Measurements from ENCODE around the gene LCT.
"Not testable (repeated sequence)": the region's sequence is repeated elsewhere in the genome, so short reads cannot be mapped to it uniquely, and the experiment has no call there.

Gene LCT

GRCh38 chr2:135836596-135837270, at the start of gene LCT:
Gene LCT, minus strand, starts transcription at chr2:135837184. Its CDS starts 15 bp downstream, at chr2:135837169.
- no peak within 1 kb of the TSS for H3K9ac ChIP-seq (ENCODE audit: insufficient read length, low read depth)
- H3K27me3 ChIP-seq (ENCODE audit: insufficient read depth, insufficient read length), result no peaks in the 10 kb centered on the region
- H3K36me3 ChIP-seq (ENCODE audit: insufficient read depth, insufficient read length, low read length), result peaks cover 19% of the 10 kb centered on the region
- H3K4me3 ChIP-seq (ENCODE audit: insufficient read length, low read depth), result no peak within 1 kb of the TSS
- H3K9me3 ChIP-seq (ENCODE audit: insufficient read depth, low read length), result no peaks in the 10 kb centered on the region
- TF ChIP-seq SUZ12 (IDR thresholded peaks at IDR 0.05; ENCODE audit: extremely low read depth, insufficient read depth, insufficient read length) (no peak), ZNF274 (IDR thresholded peaks at IDR 0.05; ENCODE audit: low read depth, low read length) (no peak), YY1 (IDR thresholded peaks at IDR 0.05; ENCODE audit: insufficient read depth, insufficient read length) (no peak)
- H3K4me1 ChIP-seq (ENCODE audit: insufficient read depth, insufficient read length), result no peaks in the 10 kb centered on the region
- DNase-seq (ENCODE audit: low read depth, low spot score), result no peak

GRCh38 chr2:135885709-135886108, 48.7 kb upstream of the LCT start:
- Histone ChIP-seq H3K9me3 (ENCODE audit: insufficient read depth, low read length) (peaks cover 15% of the 10 kb centered on the region; the same call in 1 of the 2 replicates), H3K4me3 (ENCODE audit: insufficient read length, low read depth) (no peak overlapping the region), H3K36me3 (ENCODE audit: insufficient read depth, insufficient read length, low read length) (no peaks in the 10 kb centered on the region), H3K4me1 (ENCODE audit: insufficient read depth, insufficient read length) (peaks cover 2% of the 10 kb centered on the region), H3K9ac (ENCODE audit: insufficient read length, low read depth) (no peak overlapping the region), H3K27me3 (ENCODE audit: insufficient read depth, insufficient read length) (no peaks in the 10 kb centered on the region)
- no peak for DNase-seq (ENCODE audit: low read depth, low spot score)
- no peak for TF ChIP-seq YY1 (IDR thresholded peaks at IDR 0.05; ENCODE audit: insufficient read depth, insufficient read length)
- TF ChIP-seq SUZ12 (IDR thresholded peaks at IDR 0.05; ENCODE audit: extremely low read depth, insufficient read depth, insufficient read length), result no peak
- no peak for TF ChIP-seq ZNF274 (IDR thresholded peaks at IDR 0.05; ENCODE audit: low read depth, low read length)

- no peak for DNase-seq (ENCODE audit: low read depth, low spot score)
- TF ChIP-seq ZNF274 (IDR thresholded peaks at IDR 0.05; ENCODE audit: low read depth, low read length) (no peak), SUZ12 (IDR thresholded peaks at IDR 0.05; ENCODE audit: extremely low read depth, insufficient read depth, insufficient read length) (no peak), YY1 (IDR thresholded peaks at IDR 0.05; ENCODE audit: insufficient read depth, insufficient read length) (no peak)
- Histone ChIP-seq H3K9me3 (ENCODE audit: insufficient read depth, low read length) (no peaks in the 10 kb centered on the region), H3K4me1 (ENCODE audit: insufficient read depth, insufficient read length) (peaks cover 2% of the 10 kb centered on the region), H3K36me3 (ENCODE audit: insufficient read depth, insufficient read length, low read length) (no peaks in the 10 kb centered on the region), H3K4me3 (ENCODE audit: insufficient read length, low read depth) (no peak overlapping the region), H3K9ac (ENCODE audit: insufficient read length, low read depth) (no peak overlapping the region), H3K27me3 (ENCODE audit: insufficient read depth, insufficient read length) (no peaks in the 10 kb centered on the region)
These were observed 45.4 kb upstream of the LCT start for GRCh38 chr2:135882415-135882814.

GRCh38 chr2:135876770-135877169, 39.8 kb upstream of the LCT start:
- H3K27me3 ChIP-seq (ENCODE audit: insufficient read depth, insufficient read length); H3K9ac ChIP-seq (ENCODE audit: insufficient read length, low read depth); H3K9me3 ChIP-seq (ENCODE audit: insufficient read depth, low read length); DNase-seq (ENCODE audit: low read depth, low spot score); H3K4me1 ChIP-seq (ENCODE audit: insufficient read depth, insufficient read length): not testable (repeated sequence)
- Histone ChIP-seq H3K4me3 (ENCODE audit: insufficient read length, low read depth) (peak overlapping the region; percentile 12), H3K36me3 (ENCODE audit: insufficient read depth, insufficient read length, low read length) (peaks cover 27% of the 10 kb centered on the region)

- H3K9ac ChIP-seq (ENCODE audit: insufficient read length, low read depth), result peak within 1 kb of the TSS; percentile 89
- peak within 1 kb of the TSS; percentile 84 for H3K4me3 ChIP-seq (ENCODE audit: insufficient read length, low read depth)
- peak; percentile 99 for DNase-seq (ENCODE audit: low read depth, low spot score)
- TF ChIP-seq SUZ12 (IDR thresholded peaks at IDR 0.05; ENCODE audit: extremely low read depth, insufficient read depth, insufficient read length) (no peak), YY1 (IDR thresholded peaks at IDR 0.05; ENCODE audit: insufficient read depth, insufficient read length) (no peak), ZNF274 (IDR thresholded peaks at IDR 0.05; ENCODE audit: low read depth, low read length) (no peak)
- no peaks in the 10 kb centered on the region for H3K4me1 ChIP-seq (ENCODE audit: insufficient read depth, insufficient read length)
- peaks cover 33% of the 10 kb centered on the region for H3K36me3 ChIP-seq (ENCODE audit: insufficient read depth, insufficient read length, low read length)
- H3K9me3 ChIP-seq (ENCODE audit: insufficient read depth, low read length), result no peaks in the 10 kb centered on the region
- no peaks in the 10 kb centered on the region for H3K27me3 ChIP-seq (ENCODE audit: insufficient read depth, insufficient read length)
These were observed 39.2 kb upstream of the LCT start, which contains the start of gene MCM6 for GRCh38 chr2:135876066-135876711. Gene MCM6, minus strand, starts transcription at chr2:135876443. Its CDS starts 78 bp downstream, at chr2:135876365.

- H3K9ac ChIP-seq (ENCODE audit: insufficient read length, low read depth), result peak overlapping the region; percentile 89
- H3K4me3 ChIP-seq (ENCODE audit: insufficient read length, low read depth), result peak overlapping the region; percentile 84
- H3K36me3 ChIP-seq (ENCODE audit: insufficient read depth, insufficient read length, low read length), result peaks cover 39% of the 10 kb centered on the region
- DNase-seq (ENCODE audit: low read depth, low spot score), result no peak
- no peaks in the 10 kb centered on the region for H3K27me3 ChIP-seq (ENCODE audit: insufficient read depth, insufficient read length)
- H3K9me3 ChIP-seq (ENCODE audit: insufficient read depth, low read length), result no peaks in the 10 kb centered on the region
- TF ChIP-seq YY1 (IDR thresholded peaks at IDR 0.05; ENCODE audit: insufficient read depth, insufficient read length) (no peak), SUZ12 (IDR thresholded peaks at IDR 0.05; ENCODE audit: extremely low read depth, insufficient read depth, insufficient read length) (no peak), ZNF274 (IDR thresholded peaks at IDR 0.05; ENCODE audit: low read depth, low read length) (no peak)
- no peaks in the 10 kb centered on the region for H3K4me1 ChIP-seq (ENCODE audit: insufficient read depth, insufficient read length)
These were observed 38.6 kb upstream of the LCT start for GRCh38 chr2:135875491-135876065.

- peak overlapping the region; percentile 89 for H3K9ac ChIP-seq (ENCODE audit: insufficient read length, low read depth)
- DNase-seq (ENCODE audit: low read depth, low spot score), result no peak
- no peaks in the 10 kb centered on the region for H3K9me3 ChIP-seq (ENCODE audit: insufficient read depth, low read length)
- H3K4me3 ChIP-seq (ENCODE audit: insufficient read length, low read depth), result peak overlapping the region; percentile 84
- H3K36me3 ChIP-seq (ENCODE audit: insufficient read depth, insufficient read length, low read length), result peaks cover 46% of the 10 kb centered on the region
- no peaks in the 10 kb centered on the region for H3K4me1 ChIP-seq (ENCODE audit: insufficient read depth, insufficient read length)
- TF ChIP-seq ZNF274 (IDR thresholded peaks at IDR 0.05; ENCODE audit: low read depth, low read length), result no peak
- TF ChIP-seq SUZ12 (IDR thresholded peaks at IDR 0.05; ENCODE audit: extremely low read depth, insufficient read depth, insufficient read length), result no peak
- TF ChIP-seq YY1 (IDR thresholded peaks at IDR 0.05; ENCODE audit: insufficient read depth, insufficient read length), result no peak
- no peaks in the 10 kb centered on the region for H3K27me3 ChIP-seq (ENCODE audit: insufficient read depth, insufficient read length)
These were observed 37.9 kb upstream of the LCT start for GRCh38 chr2:135874777-135875365.
